HG02970 (cell line): ENCODE measurements around the gene BCAR1.
"Not testable (repeated sequence)": the region's sequence is repeated elsewhere in the genome, so short reads cannot be mapped to it uniquely, and the experiment has no call there.

Source experiments
- ATAC-seq: cut with Tn5 transposase; IDR thresholded peaks from one replicate; pipeline ENCODE4 v1.9.1; 2021; ENCODE audit warnings: mild to moderate bottlenecking, moderate library complexity, moderate number of reproducible peaks; ENCODE audit not compliant: unreplicated experiment, low FRiP score

The BCAR1 gene

GRCh38 chr16:75271441-75272096 is 20.1 kb upstream of the BCAR1 start:
- no peak for ATAC-seq

GRCh38 chr16:75269358-75269757 is 17.9 kb upstream of the BCAR1 start:
- ATAC-seq = not testable (repeated sequence)

- ATAC-seq = no peak
These were observed 16.3 kb upstream of the BCAR1 start for GRCh38 chr16:75267631-75268264.

- no peak for ATAC-seq
These were observed 15.6 kb upstream of the BCAR1 start for GRCh38 chr16:75266738-75267630.

GRCh38 chr16:75265911-75266701 is 14.7 kb upstream of the BCAR1 start:
- ATAC-seq = peak; percentile 75

GRCh38 chr16:75264999-75265910 is 13.8 kb upstream of the BCAR1 start:
- ATAC-seq = peak; percentile 28

- no peak for ATAC-seq
These were observed 13.1 kb upstream of the BCAR1 start for GRCh38 chr16:75264457-75264998.

- no peak for ATAC-seq
These were observed 12.6 kb upstream of the BCAR1 start for GRCh38 chr16:75263963-75264445.

GRCh38 chr16:75263291-75263962 is 12.0 kb upstream of the BCAR1 start:
- ATAC-seq = no peak

GRCh38 chr16:75262800-75263127 is 11.3 kb upstream of the BCAR1 start:
- ATAC-seq = no peak

GRCh38 chr16:75262104-75262799 is 10.8 kb upstream of the BCAR1 start:
- no peak for ATAC-seq

GRCh38 chr16:75261590-75262078 is 10.2 kb upstream of the BCAR1 start:
- ATAC-seq = no peak

- ATAC-seq = no peak
These were observed 9.6 kb upstream of the BCAR1 start for GRCh38 chr16:75260851-75261589.

GRCh38 chr16:75258807-75259141 is 7.3 kb upstream of the BCAR1 start:
- ATAC-seq = no peak

GRCh38 chr16:75257886-75258806 is 6.7 kb upstream of the BCAR1 start:
- no peak for ATAC-seq

- no peak for ATAC-seq
These were observed 5.4 kb upstream of the BCAR1 start for GRCh38 chr16:75256696-75257343.
